MM.1S (cell line): ENCODE measurements around the gene EXO5.

Experiments used
- DNase-seq: peaks from one replicate; pipeline ENCODE4 v3.0.0-alpha.2; 2015
- H2AFZ ChIP-seq: fragments of 300-600 bp; sonication (generic); 2 replicates; pipeline ENCODE4 v1.6.0; 2016; ENCODE audit warnings: antibody characterized with exemption, low read length
- H3F3A ChIP-seq: fragments of 300-600 bp; sonication (generic); 2 replicates; pipeline ENCODE4 v1.6.1; 2016; ENCODE audit warnings: mild to moderate bottlenecking, antibody characterized with exemption, low read length, moderate library complexity, mixed read lengths; ENCODE audit not compliant: insufficient read depth
- H3K27ac ChIP-seq: fragments of 300-600 bp; sonication (generic); 2 replicates; pipeline ENCODE4 v1.5.1; 2016; ENCODE audit warnings: mild to moderate bottlenecking, low read length
- H3K27me3 ChIP-seq: fragments of 300-600 bp; sonication (generic); replicated peaks from 2 replicates; pipeline ENCODE4 v1.6.0; 2016; ENCODE audit warnings: low read length; ENCODE audit not compliant: insufficient read depth
- H3K36me3 ChIP-seq: fragments of 300-600 bp; sonication (generic); replicated peaks from 2 replicates; pipeline ENCODE4 v1.6.1; 2016; ENCODE audit warnings: mild to moderate bottlenecking, low read length, mixed read lengths; ENCODE audit not compliant: insufficient read depth
- H3K4me1 ChIP-seq: fragments of 300-600 bp; sonication (generic); 2 replicates; pipeline ENCODE4 v1.6.1; 2016; ENCODE audit warnings: low read length, mixed read lengths
- H3K4me2 ChIP-seq: fragments of 300-600 bp; sonication (generic); 2 replicates; pipeline ENCODE4 v1.6.0; 2016; ENCODE audit warnings: low read depth, low read length
- H3K4me3 ChIP-seq: fragments of 300-600 bp; sonication (generic); 2 replicates; pipeline ENCODE4 v1.5.1; 2016; ENCODE audit warnings: low read length, mixed read lengths
- H3K79me2 ChIP-seq: fragments of 300-600 bp; sonication (generic); 2 replicates; pipeline ENCODE4 v1.6.1; 2016; ENCODE audit warnings: mixed run types, low read length, mixed read lengths
- H3K9ac ChIP-seq: fragments of 300-600 bp; sonication (generic); 2 replicates; pipeline ENCODE4 v1.6.1; 2016; ENCODE audit warnings: low read length, mixed read lengths
- H3K9me2 ChIP-seq: fragments of 300-600 bp; sonication (generic); replicated peaks from 2 replicates; pipeline ENCODE4 v1.6.1; 2016; ENCODE audit warnings: mild to moderate bottlenecking, low read length, mixed read lengths; ENCODE audit not compliant: insufficient read depth
- H3K9me3 ChIP-seq: fragments of 300-600 bp; sonication (generic); replicated peaks from 2 replicates; pipeline ENCODE4 v1.6.1; 2016; ENCODE audit warnings: mild to moderate bottlenecking, low read length, mixed read lengths; ENCODE audit not compliant: insufficient read depth
- H4K20me1 ChIP-seq: fragments of 300-600 bp; sonication (generic); 2 replicates; pipeline ENCODE4 v1.6.1; 2016; ENCODE audit warnings: mild to moderate bottlenecking, low read length, moderate library complexity, mixed read lengths; ENCODE audit not compliant: insufficient read depth
- EZH2 ChIP-seq: fragments of 300-600 bp; sonication (generic); optimal IDR thresholded peaks from 2 replicates; pipeline ENCODE3; 2017; ENCODE audit warnings: low read depth, mild to moderate bottlenecking, antibody characterized with exemption, low read length, mixed read lengths
- EZH2phosphoT487 ChIP-seq: fragments of 300-600 bp; sonication (generic); IDR thresholded peaks from 2 replicates; pipeline ENCODE4 v1.6.1; 2018; ENCODE audit warnings: antibody characterized with exemption, low read length
- TF ChIP-seq, protein P1 (sequence below): fragments of 300-600 bp; sonication (generic); IDR thresholded peaks from 2 replicates; pipeline ENCODE4 v1.5.1; 2016; ENCODE audit warnings: antibody characterized with exemption, low read length, mixed read lengths

EXO5 gene

DNA sequence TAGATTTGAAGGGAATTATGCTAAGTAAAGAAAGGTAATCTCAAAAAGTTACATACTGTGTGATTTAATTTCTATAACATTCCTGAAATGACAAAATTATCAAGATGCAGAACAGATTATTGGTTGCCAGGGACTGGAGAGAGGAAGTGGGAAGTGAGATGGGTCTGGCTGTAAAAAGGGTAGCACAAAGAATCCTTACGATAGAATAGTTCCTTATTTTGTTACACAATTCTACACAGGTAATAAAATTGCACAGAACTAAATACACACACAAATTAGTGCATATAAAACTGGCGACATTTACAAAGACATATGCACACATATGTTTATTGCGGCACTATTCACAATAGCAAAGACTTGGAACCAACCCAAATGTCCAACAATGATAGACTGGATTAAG lies 56.3 kb downstream of the EXO5 start:
- Histone ChIP-seq H3K4me3 (no peak overlapping the region), H3K4me1 (no peaks in the 10 kb centered on the region), H3K79me2 (no peaks in the 10 kb centered on the region), H3K27ac (no peak overlapping the region), H3K9ac (no peak overlapping the region), H4K20me1 (no peaks in the 10 kb centered on the region), H3K4me2 (no peak overlapping the region), H3K27me3 (no peaks in the 10 kb centered on the region), H3F3A (no peaks in the 10 kb centered on the region), H3K9me3 (no peaks in the 10 kb centered on the region), H3K9me2 (no peaks in the 10 kb centered on the region), H3K36me3 (no peaks in the 10 kb centered on the region), H2AFZ (no peak overlapping the region)
- TF ChIP-seq EZH2phosphoT487 (no peak), EZH2 (no peak)
- TF ChIP-seq, protein P1, sequence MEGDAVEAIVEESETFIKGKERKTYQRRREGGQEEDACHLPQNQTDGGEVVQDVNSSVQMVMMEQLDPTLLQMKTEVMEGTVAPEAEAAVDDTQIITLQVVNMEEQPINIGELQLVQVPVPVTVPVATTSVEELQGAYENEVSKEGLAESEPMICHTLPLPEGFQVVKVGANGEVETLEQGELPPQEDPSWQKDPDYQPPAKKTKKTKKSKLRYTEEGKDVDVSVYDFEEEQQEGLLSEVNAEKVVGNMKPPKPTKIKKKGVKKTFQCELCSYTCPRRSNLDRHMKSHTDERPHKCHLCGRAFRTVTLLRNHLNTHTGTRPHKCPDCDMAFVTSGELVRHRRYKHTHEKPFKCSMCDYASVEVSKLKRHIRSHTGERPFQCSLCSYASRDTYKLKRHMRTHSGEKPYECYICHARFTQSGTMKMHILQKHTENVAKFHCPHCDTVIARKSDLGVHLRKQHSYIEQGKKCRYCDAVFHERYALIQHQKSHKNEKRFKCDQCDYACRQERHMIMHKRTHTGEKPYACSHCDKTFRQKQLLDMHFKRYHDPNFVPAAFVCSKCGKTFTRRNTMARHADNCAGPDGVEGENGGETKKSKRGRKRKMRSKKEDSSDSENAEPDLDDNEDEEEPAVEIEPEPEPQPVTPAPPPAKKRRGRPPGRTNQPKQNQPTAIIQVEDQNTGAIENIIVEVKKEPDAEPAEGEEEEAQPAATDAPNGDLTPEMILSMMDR, result no peak
- no peak for DNase-seq
